Karpas-422 (cell line): ENCODE data around the gene PTPN4. TPM values are rescaled to one million over a fixed set of nuclear protein-coding genes. Genes with fewer than 3 reads are reported as not detected.
"Not testable (repeated sequence)": the region's sequence is repeated elsewhere in the genome, so short reads cannot be mapped to it uniquely, and the experiment has no call there.

Experiments used
- DNase-seq: peaks from one replicate; pipeline ENCODE4 v3.0.0-alpha.2; 2015
- H2AFZ ChIP-seq: fragments of 200-600 bp; sonication (generic); 2 replicates; pipeline ENCODE4 v1.6.1; 2014; ENCODE audit warnings: antibody characterized with exemption, low read length, mixed read lengths
- H3K27ac ChIP-seq: fragments of 200-600 bp; sonication (generic); 2 replicates; pipeline ENCODE4 v1.5.1; 2014; ENCODE audit warnings: mild to moderate bottlenecking, low read length, moderate library complexity
- H3K27me3 ChIP-seq: fragments of 200-600 bp; sonication (generic); 2 replicates; pipeline ENCODE4 v1.6.1; 2014; ENCODE audit warnings: low read length, mixed read lengths
- H3K36me3 ChIP-seq: fragments of 200-600 bp; sonication (generic); 2 replicates; pipeline ENCODE4 v1.6.1; 2014; ENCODE audit warnings: low read length, mixed read lengths; ENCODE audit not compliant: insufficient read depth
- H3K4me1 ChIP-seq: fragments of 200-600 bp; sonication (generic); 2 replicates; pipeline ENCODE4 v1.6.1; 2014; ENCODE audit warnings: mild to moderate bottlenecking, low read length, mixed read lengths
- H3K4me2 ChIP-seq: fragments of 200-600 bp; sonication (generic); 2 replicates; pipeline ENCODE4 v1.6.1; 2014; ENCODE audit warnings: low read length, low read depth, mild to moderate bottlenecking; ENCODE audit not compliant: poor library complexity, severe bottlenecking
- H3K4me3 ChIP-seq: fragments of 200-600 bp; sonication (generic); 2 replicates; pipeline ENCODE4 v1.5.1; 2014; ENCODE audit warnings: mild to moderate bottlenecking, antibody characterized with exemption, low read length, mixed read lengths
- H3K79me2 ChIP-seq: fragments of 200-600 bp; sonication (generic); 2 replicates; pipeline ENCODE4 v1.6.1; 2014; ENCODE audit warnings: mild to moderate bottlenecking, low read length, mixed read lengths
- H3K9ac ChIP-seq: fragments of 200-600 bp; sonication (generic); 2 replicates; pipeline ENCODE4 v1.6.0; 2014; ENCODE audit warnings: low read length
- H3K9me2 ChIP-seq: fragments of 200-600 bp; sonication (generic), shearing (Covaris generic); replicated peaks from 2 replicates; pipeline ENCODE4 v1.6.0; 2014; ENCODE audit warnings: mild to moderate bottlenecking, low read length, moderate library complexity; ENCODE audit not compliant: insufficient read depth
- H3K9me3 ChIP-seq: fragments of 300-700, 200-600 bp; sonication (generic); 2 replicates; pipeline ENCODE4 v1.6.1; 2014; ENCODE audit warnings: low read length, mixed read lengths
- H4K20me1 ChIP-seq: fragments of 200-600 bp; sonication (generic); 2 replicates; pipeline ENCODE4 v1.6.1; 2014; ENCODE audit warnings: mild to moderate bottlenecking, antibody characterized with exemption, low read length, low read depth; ENCODE audit not compliant: insufficient read depth
- total RNA-seq: library from RNA; depleted of rRNA; stranded (reverse); fragments of >200 nt; shearing (Covaris generic); gene quantifications from 2 replicates; pipeline ENCODE4 v1.2.3, GENCODE V29; 2014; ENCODE audit warnings: low replicate concordance

PTPN4 gene
- total RNA-seq, 1 experiment from 2014 or later = 56.7 TPM

GRCh38 chr2:119795309-119796303, 35.9 kb downstream of the PTPN4 start:
- no peaks in the 10 kb centered on the region for H3K27me3 ChIP-seq
- peaks cover 3% of the 10 kb centered on the region for H3K9me3 ChIP-seq
- no peak overlapping the region for H2AFZ ChIP-seq
- H4K20me1 ChIP-seq = 0 out of 2 replicates have a peak, but pooled peaks cover 10% of the 10 kb centered on the region
- H3K9ac ChIP-seq = no peak overlapping the region
- H3K4me2 ChIP-seq = no peak overlapping the region
- no peaks in the 10 kb centered on the region for H3K9me2 ChIP-seq
- no peak overlapping the region for H3K27ac ChIP-seq
- no peaks in the 10 kb centered on the region for H3K4me1 ChIP-seq
- peaks cover 3% of the 10 kb centered on the region; the same call in 1 of the 2 replicates for H3K36me3 ChIP-seq
- no peak for DNase-seq
- peaks cover 39% of the 10 kb centered on the region for H3K79me2 ChIP-seq
- H3K4me3 ChIP-seq = no peak overlapping the region

- H3K9ac ChIP-seq = no peak overlapping the region
- 0 out of 2 replicates have a peak, but pooled peaks cover 10% of the 10 kb centered on the region for H4K20me1 ChIP-seq
- H3K27ac ChIP-seq = no peak overlapping the region
- no peak overlapping the region for H3K4me2 ChIP-seq
- H3K27me3 ChIP-seq = no peaks in the 10 kb centered on the region
- H3K79me2 ChIP-seq = peaks cover 57% of the 10 kb centered on the region
- no peaks in the 10 kb centered on the region for H3K9me2 ChIP-seq
- no peaks in the 10 kb centered on the region for H3K36me3 ChIP-seq
- H3K4me1 ChIP-seq = no peaks in the 10 kb centered on the region
- no peaks in the 10 kb centered on the region for H3K9me3 ChIP-seq
- H2AFZ ChIP-seq = no peak overlapping the region
- H3K4me3 ChIP-seq = no peak overlapping the region
- no peak for DNase-seq
These were observed 40.7 kb downstream of the PTPN4 start for GRCh38 chr2:119800376-119800902.

- Histone ChIP-seq H3K4me2 (no peak overlapping the region), H4K20me1 (0 out of 2 replicates have a peak, but pooled peaks cover 5% of the 10 kb centered on the region), H3K9ac (no peak overlapping the region), H3K4me3 (no peak overlapping the region), H3K9me3 (no peaks in the 10 kb centered on the region), H3K4me1 (no peaks in the 10 kb centered on the region), H3K36me3 (no peaks in the 10 kb centered on the region), H3K27me3 (no peaks in the 10 kb centered on the region), H3K27ac (no peak overlapping the region), H3K9me2 (no peaks in the 10 kb centered on the region), H2AFZ (no peak overlapping the region), H3K79me2 (peaks cover 57% of the 10 kb centered on the region)
- no peak for DNase-seq
These were observed 41.3 kb downstream of the PTPN4 start for GRCh38 chr2:119801040-119801439.

GRCh38 chr2:119801989-119802388, 42.3 kb downstream of the PTPN4 start:
- not testable (repeated sequence) for H3K36me3 ChIP-seq, H3K9me2 ChIP-seq, H3K4me2 ChIP-seq, H3K9ac ChIP-seq, H4K20me1 ChIP-seq, H2AFZ ChIP-seq, H3K4me3 ChIP-seq, H3K27me3 ChIP-seq, H3K4me1 ChIP-seq, H3K9me3 ChIP-seq, DNase-seq, H3K27ac ChIP-seq
- peaks cover 52% of the 10 kb centered on the region for H3K79me2 ChIP-seq

GRCh38 chr2:119803101-119803500, 43.4 kb downstream of the PTPN4 start:
- Histone ChIP-seq H3K4me1 (no peaks in the 10 kb centered on the region), H3K27ac (no peak overlapping the region), H3K9me2 (no peaks in the 10 kb centered on the region), H4K20me1 (no peaks in the 10 kb centered on the region), H3K79me2 (peaks cover 48% of the 10 kb centered on the region), H3K9ac (no peak overlapping the region), H3K9me3 (no peaks in the 10 kb centered on the region), H3K4me3 (no peak overlapping the region), H2AFZ (no peak overlapping the region), H3K27me3 (no peaks in the 10 kb centered on the region), H3K4me2 (no peak overlapping the region), H3K36me3 (no peaks in the 10 kb centered on the region)
- no peak for DNase-seq

- H3K27me3 ChIP-seq, H4K20me1 ChIP-seq, H3K4me3 ChIP-seq, H3K27ac ChIP-seq, H3K4me1 ChIP-seq, H3K9me3 ChIP-seq, H3K9ac ChIP-seq, H3K36me3 ChIP-seq, DNase-seq, H2AFZ ChIP-seq, H3K4me2 ChIP-seq, H3K9me2 ChIP-seq: not testable (repeated sequence)
- H3K79me2 ChIP-seq = peaks cover 38% of the 10 kb centered on the region
These were observed 44.7 kb downstream of the PTPN4 start for GRCh38 chr2:119804409-119804808.

- DNase-seq = no peak
- no peaks in the 10 kb centered on the region for H3K4me1 ChIP-seq
- no peaks in the 10 kb centered on the region for H4K20me1 ChIP-seq
- H3K27me3 ChIP-seq = no peaks in the 10 kb centered on the region
- no peak overlapping the region for H2AFZ ChIP-seq
- no peak overlapping the region for H3K4me3 ChIP-seq
- H3K4me2 ChIP-seq = no peak overlapping the region
- H3K9me2 ChIP-seq = no peaks in the 10 kb centered on the region
- no peak overlapping the region for H3K27ac ChIP-seq
- H3K9ac ChIP-seq = no peak overlapping the region
- no peaks in the 10 kb centered on the region for H3K36me3 ChIP-seq
- H3K79me2 ChIP-seq = peaks cover 13% of the 10 kb centered on the region
- H3K9me3 ChIP-seq = no peaks in the 10 kb centered on the region
These were observed 48.9 kb downstream of the PTPN4 start for GRCh38 chr2:119808516-119809147.
